Measurements from ENCODE around the gene PPP1R2. TPM values are rescaled to one million over a fixed set of nuclear protein-coding genes. Genes with fewer than 3 reads are reported as not detected.

PPP1R2 gene
- total RNA-seq, 1 donor from 2014 or later: 255 TPM

DNA sequence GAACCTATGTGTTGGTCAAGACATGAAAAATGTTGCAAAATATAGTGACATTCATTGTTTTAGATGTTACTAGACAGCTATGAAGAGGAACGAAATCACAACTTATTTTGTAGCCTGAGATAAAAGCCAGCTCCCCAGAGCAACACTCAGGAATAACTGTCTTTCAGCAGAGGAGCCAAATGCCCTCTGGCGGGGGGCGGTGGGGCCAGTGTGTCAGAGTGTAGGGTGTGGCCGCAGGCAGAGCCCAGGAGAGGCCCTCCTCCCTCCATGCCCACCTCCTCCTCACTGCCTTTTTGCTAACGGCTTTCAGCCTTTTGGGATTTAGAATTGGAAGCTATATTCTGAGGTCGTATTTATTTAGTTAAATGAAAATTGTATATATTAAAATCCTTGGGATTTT is 23.7 kb upstream of the PPP1R2 start:
- no peak for DNase-seq (ENCODE audit: low read depth in 2 of 2)

DNA sequence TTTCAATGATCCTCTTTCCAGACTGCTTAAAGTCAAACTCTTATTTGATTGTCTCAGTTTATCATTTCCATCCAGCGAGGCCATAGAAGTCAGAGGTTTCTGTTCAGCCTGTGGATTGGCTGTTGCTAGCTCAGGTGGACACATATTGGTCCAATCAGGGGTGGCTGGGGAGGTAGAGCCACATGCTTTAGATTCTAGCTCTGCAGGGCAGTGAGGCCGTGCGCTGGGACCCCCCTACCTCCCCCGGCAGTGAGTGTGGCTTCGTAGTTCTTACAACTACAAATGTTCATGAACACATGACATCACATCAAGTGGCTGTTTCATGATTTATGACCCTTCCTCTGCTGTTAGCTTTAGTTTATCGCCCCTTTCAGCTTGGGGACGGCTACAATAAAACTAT is 22.6 kb upstream of the PPP1R2 start:
- no peak for DNase-seq (ENCODE audit: low read depth in 2 of 2)

DNA sequence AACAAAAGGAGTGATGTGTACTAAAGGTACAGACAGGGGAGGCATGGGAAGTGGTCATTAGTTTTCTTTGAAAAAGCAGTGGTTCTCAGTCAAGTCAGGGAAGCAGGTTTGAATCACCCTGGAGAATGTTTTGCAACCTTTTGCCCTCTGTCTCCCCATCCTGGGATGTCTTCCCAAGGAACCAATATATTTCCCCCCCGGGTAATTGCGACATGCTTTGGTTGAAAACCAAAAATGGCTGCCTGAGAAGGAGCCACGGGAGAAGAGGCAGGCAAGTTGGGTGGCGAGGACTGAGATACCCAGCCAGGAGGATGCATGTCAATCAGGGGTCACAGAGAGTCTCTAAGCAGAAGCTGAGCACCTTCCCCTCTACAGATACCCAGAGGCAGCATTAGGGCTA is 20.2 kb upstream of the PPP1R2 start:
- DNase-seq (ENCODE audit: low read depth in 2 of 2): no peak

DNA sequence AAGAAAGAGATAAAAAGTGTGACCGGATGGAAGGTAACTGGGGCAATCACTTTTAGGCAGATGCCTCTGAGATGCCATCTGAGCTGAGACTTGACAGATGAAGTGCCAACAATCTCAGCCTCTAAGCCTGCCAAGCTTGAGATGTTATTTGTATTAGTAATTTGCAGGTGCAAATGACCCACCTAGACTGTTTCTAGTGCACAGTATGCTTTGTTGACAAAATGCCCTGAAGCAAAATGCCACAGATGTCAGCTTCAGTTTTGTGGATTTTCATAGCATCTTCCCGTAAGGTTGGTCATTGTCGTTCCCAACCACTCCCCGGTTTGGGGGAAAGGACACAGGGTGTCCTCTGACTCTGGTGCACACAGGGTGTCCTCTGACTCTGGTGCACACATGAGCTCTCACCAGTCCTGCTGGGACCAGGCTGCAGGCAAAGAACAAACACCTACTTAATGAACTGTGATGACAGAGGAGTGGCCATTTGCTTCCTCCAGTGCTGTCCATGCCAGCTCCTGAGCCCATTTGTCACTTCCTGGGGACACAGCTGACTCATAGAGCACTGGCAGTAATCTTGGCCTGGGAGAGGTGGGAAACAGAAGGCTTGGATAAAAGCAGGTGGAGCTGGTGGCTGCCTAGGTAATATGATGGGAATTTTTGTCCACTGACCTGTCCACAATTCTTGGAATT is 16.7 kb upstream of the PPP1R2 start:
- DNase-seq (ENCODE audit: low read depth in 2 of 2): peak in 1 of 2 donors; percentile 58

DNA sequence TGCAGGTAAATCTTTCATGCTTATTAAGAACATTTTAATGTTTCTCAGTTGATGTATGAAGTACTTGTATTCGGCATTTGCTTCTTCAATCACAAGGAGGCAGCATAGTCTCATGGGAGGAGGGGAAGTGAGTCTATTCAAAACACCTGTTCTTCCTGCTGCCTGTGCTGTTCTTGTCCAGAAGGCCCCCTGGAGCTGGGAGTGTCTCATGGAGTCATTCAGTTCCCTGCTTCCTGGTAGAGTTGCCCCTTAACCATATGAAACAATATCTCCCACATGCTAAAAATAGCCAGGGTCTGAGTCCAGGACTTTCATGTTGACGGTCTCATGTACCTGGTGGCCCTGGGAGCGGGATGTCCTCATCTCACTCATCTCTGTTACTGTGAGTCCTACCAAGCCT is 15.5 kb upstream of the PPP1R2 start:
- DNase-seq (ENCODE audit: low read depth in 2 of 2): peak in 1 of 2 donors; percentile 65

DNA sequence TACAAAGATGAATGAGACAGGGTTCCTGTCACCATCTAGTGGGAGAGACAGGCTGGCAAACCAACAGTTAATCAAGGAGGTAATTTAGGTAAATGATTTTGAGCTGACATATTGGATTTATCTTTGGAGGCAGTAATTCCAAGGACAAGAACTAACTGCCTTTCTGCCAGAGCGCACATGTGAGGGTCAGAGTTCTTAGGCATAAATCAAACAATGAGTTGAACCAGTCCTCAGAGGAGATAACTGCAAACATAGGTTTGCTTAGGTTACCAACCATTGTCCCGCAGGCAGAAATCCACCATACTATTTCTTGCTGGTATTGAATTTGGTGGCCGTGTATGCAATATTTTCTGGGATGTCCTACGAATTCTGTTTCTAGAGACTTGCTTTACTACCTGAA is 14.2 kb upstream of the PPP1R2 start:
- no peak for DNase-seq (ENCODE audit: low read depth in 2 of 2)

DNA sequence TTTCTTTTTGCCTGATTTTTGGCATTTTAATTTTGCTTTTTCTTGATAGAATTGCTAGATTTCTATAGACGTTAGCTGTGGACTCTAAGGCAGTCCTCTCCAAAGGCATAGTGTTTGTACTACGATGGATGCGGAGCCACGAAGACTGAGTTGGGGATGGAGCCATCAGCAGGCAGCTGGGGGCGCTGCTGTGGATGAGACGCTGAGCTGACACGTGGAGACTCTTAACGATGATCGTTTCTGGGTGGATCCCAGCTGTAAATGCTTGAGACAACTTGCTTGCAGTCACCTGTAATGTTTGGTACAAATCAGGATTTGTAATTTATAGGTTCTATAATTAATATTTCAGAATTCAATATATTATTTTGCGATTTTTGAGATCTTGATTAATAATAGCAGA is 13.3 kb upstream of the PPP1R2 start:
- no peak for DNase-seq (ENCODE audit: low read depth in 2 of 2)

DNA sequence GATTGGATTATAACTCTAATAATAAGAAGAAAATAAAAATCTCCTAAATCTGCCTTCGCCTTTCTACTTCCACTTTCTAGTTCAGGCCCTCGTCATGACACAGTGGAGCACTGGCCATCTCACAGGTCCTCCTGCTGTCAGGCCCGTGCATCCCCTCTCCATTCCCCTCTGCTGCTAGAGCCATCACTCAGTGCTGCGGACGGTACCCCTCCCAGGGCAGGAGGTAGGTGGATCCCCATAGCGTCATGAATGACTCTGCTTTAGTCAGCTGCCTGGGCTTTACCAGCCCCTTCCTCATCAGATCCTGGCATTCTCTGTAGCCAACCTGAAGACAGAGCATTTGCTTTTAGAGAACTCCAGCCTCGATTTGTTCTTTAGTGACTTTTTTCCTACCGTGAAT is 12.0 kb upstream of the PPP1R2 start:
- DNase-seq (ENCODE audit: low read depth in 2 of 2): no peak

DNA sequence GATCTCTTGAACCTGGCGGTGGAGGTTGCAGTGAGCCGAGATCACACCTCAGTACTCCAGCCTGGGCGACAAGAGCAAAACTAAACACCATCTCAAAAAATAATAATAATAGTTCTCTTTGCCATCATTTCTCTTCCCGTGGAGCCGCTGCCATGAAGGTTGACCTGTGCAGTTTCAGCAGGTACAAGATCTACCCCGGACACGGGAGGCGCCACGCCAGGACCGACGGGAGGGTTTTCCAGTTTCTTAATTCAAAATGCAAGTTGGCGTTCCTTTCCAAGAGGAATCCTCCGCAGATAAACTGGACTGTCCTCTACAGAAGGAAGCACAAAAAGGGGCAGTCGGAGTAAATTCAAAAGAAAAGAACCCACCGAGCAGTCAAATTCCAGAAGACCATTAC is 11.3 kb upstream of the PPP1R2 start:
- no peak for DNase-seq (ENCODE audit: low read depth in 2 of 2)

DNA sequence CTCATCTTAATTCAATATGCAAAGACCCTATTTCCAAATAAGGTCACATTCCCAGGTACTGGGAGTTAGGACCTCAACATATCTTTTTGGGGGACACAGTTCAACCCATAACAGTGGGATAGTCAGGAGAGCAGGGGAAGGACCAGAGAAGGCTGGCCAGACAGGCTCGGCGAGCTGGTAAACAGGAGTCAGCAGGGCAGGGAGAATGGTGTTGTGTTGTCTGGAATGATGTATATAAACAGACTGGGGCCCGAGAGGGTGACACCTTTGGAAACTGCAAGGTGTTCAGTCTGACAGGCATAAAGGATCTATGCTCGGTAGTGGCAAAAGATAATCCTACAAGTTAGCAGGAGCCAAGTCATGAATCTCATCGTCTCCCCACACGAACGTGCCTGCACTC is 10.1 kb upstream of the PPP1R2 start:
- DNase-seq (ENCODE audit: low read depth in 2 of 2): no peak

DNA sequence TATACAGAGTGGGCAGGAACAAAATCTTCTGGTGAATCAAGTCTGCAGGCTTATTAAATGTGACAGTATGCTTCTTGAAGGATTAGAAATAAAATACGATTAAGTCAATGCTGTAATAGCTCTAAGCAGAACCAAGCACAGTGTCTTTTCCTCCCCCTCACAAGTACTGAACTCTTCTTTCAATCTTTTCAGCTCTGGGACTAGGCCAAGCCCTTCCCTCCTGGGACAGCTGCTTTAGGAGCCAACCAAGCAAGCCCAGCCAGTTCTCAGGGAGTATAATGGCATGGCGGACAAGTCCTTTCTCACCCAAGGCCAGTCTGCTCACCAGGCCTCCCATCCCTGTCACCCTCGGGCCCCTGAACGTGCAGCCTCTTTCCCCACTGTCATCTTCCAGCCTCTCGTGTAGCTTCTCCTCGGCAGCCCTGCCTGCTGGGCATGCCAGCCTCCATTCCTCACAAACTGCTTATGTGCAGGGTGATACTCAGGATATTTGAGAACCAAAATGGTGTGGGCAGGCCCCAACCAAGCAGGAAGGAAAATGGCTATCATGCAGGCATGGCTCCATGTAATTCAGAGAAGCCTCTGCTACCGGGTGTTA is 8.4 kb upstream of the PPP1R2 start:
- no peak for DNase-seq (ENCODE audit: low read depth in 2 of 2)

DNA sequence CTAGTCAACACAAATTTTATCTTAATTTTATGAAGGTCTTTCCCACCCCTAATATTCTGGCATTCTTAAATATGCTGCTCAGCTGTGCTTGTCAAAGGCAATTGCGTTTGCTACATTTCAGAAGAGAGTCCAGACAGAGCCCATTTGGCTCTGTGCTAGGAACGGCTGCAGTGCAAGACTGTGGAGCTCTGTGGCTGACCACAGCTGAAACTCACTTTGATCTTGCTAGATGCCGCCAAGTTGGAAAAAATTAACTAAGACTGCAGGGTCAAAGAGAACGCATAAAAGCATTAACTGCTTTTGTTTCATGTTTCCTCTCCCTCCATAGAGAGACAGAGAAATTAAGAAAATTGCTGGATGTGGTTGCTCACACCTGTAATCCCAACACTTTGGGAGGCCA is 7.6 kb upstream of the PPP1R2 start:
- no peak for DNase-seq (ENCODE audit: low read depth in 2 of 2)

DNA sequence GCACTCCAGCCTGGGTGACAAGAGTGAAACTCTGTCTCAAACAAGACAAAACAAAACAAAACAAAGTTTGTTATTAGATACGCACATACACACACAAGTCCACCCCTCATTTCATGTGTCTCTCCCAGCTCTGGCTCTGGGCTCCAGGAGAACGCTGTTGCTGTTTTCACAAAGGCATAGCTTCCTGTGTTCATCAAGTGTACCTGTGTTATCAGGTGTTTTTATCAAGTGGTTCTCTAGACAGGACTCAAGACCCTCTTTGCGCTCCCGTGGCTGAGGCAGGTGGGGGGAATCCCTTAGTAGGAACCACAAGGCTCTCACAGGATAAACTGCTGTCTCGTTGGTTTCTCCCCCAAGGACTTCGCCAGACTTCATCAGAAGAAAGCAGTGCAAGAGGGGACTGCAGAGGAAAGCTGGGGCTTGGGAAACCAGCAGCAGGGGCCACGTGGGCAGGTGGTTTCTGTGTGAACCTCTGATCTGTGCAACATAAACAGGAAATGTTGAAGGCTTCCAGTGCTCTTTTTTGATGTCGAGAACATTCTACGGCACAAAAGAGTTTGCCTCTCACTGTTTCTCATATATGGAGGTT is 6.9 kb upstream of the PPP1R2 start:
- DNase-seq (ENCODE audit: low read depth in 2 of 2): peak in 1 of 2 donors; percentile 81

DNA sequence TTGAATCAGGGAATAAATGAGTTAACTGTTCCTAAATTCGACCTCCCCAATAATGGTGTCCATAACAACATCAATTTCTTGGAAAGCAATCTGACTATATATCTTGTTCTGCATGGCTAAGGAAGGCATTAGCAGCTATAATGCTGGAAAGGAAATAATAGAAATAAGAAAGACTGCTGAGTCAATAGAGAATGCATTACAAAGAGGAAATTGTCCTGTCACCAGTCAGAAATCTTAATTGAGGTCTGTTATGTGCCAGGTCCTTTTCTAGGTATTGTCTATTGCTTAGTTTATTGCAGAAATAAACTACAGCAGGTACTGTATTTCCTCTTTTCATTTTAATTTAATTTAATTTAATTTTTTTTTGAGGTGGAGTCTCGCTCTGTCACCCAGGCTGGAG is 5.9 kb upstream of the PPP1R2 start:
- peak in 1 of 2 donors; percentile 57 for DNase-seq (ENCODE audit: low read depth in 2 of 2)

DNA sequence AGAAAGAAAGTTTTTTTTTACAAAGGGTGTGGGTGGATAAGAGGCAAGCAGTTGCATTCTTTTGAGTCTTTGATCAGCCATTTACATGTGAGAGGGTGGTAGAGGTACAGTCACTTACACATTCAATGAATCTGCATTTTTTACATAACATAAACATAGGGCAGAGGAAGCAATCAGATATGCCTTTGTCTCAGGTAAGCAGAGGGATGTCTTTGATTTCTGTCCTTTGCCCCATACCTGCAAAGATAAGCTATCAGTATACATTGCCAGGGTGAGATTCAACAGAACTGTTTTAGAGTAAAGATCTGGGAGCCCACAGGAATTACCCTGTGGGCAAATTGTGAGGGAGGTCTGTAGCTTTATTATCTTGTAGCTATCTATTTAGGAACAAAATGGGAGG is 5.4 kb upstream of the PPP1R2 start:
- DNase-seq (ENCODE audit: low read depth in 2 of 2): no peak

DNA sequence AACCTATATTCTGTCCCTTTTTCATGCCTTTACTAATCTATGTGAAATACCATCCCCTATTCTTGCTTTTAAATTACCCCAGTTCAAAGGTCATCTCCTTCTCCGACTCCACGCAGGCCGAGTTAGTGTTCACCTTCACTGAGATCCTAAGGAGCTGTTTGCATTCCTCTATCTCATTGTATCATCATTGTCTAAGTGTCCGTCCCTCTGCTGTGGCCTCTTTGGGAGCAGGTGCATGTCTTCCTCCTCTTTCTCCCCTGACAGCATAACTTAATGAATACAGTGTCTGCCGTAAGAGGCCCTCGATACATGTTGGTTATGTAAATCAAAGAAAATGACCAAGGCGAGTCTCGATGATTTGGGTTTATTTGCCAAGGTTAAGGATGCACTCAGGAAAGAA is 4.9 kb upstream of the PPP1R2 start:
- DNase-seq (ENCODE audit: low read depth in 2 of 2): no peak

DNA sequence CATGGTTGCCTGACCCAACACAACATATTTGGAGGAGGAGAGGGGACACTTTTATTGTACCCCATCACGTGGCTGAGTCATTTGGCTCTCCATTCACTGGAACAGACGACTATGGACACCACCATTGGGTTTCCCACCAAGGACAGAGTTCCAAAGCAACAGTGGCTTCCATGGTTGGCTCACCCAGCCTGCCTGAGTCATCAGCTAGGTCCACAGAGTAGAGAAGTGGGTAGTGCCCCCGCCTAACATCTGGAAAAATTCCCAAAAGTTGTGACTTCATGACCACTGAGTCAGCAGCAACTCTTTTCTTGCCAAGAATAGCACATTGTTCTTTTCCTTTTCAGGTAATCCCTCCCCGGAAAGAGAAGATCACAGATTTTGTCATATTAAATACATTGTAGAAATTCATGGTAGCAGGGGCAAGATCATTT is 3.0 kb upstream of the PPP1R2 start:
- DNase-seq (ENCODE audit: low read depth in 2 of 2): peak; percentile 86 to 90

DNA sequence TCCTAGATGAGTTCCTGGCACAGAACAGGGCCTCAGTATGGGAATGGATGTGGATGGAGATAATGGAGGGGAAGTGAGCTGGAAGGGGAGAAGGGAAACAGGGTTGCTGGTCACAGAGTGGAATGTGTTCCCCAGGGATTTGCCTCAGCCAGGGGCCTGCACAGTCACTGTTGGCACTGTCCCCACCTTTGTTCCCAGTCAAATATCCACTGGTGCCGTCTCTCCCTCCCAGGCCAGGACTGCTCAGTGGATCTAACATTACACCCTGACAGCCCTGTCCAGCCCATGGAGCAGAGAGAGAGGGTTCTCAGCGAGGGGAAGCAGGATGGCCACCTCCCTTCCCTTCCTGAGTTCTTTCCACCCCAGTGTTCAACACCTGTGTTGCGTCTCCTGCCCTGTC is 1.5 kb upstream of the PPP1R2 start:
- peak; percentile 89 to 94 for DNase-seq (ENCODE audit: low read depth in 2 of 2)

DNA sequence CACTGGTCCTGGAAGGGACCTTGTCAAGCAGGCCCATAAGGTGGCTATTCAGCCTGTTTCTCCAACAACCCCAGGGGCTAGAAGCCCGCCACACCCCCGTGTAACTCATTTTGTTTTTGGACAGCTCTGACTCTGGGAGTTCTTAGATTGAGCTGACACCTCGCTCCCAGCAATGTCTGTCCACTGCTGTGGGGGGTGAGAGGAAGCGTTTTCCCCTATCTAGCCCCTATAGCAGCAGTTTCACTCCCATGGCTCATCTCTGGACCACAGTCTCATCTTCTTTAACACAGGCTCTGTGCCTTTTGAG is 1.1 kb upstream of the PPP1R2 start:
- DNase-seq (ENCODE audit: low read depth in 2 of 2): no peak

DNA sequence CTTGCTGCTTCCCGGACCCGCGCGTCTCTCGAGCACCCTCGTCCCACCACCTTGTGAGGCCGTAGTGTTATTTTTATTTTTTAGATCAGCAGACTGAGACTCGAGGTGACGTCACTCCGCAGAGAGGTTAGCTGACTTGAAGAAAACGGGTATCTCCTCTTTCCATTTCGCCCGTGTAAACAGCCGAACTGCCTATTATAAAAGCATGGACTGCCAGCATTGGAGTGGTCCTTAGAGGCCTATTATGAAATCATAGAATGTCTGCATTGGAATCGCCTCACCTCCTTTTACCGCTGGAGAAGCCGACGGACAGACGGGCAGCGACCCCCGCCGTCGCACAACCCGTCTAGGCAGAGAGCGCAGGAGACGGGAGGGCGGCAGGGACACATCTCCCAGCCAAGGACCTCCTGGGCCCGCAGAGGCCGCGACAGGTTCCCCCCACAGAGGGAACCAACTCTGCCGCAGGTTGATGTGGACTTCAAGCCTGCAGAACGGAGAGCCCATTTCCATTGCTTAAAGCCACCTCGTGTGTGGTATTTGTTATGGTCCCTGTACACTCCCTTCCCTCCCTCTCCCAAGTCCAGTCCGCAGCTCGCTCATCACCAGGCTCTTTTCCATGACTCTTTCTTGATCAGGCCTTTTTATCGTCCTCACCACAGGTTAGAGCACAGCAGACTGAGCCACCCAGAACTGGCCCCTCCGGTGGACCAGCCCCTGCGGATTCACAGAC is 540 bp upstream of the PPP1R2 start:
- DNase-seq (ENCODE audit: low read depth in 2 of 2): peak; percentile 45 to 62

DNA sequence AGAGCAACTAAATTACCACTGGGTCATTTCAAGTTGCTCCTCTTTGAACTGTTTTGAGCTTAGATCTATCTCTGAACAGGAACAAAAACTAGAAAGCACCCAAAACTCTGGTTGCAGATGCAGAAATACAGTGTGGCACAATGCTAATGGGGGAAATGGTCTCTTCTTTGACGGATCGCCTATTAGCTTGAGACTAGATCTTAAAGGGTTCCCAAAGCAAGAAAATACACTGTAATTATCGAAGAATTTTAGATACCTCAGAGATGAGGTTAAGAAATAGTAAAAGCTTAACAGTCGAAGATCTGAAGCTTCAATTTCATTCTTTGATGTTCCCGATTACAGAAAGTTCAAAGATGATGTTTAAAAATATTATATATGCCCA is 818 bp downstream of the PPP1R2 start:
- no peak for DNase-seq (ENCODE audit: low read depth in 2 of 2)

DNA sequence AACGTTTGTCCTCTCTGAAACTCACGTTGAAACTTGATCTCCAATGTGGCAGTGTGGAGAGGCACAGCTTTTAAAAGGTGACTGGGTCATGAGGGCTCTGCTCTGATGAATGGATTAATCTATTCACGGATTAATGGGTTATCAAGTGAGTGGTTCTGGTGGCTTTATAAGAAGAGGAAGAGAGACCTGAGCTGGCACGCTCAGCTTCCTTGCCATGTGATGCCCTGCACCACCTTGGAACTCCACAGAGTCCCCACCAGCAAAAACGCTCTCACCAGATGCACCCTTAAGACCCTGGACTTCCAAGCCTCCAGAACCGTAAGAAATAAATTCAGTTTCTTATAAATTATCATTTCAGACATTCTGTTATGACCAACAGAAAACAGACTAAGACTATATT is 2.6 kb downstream of the PPP1R2 start:
- no peak for DNase-seq (ENCODE audit: low read depth in 2 of 2)

DNA sequence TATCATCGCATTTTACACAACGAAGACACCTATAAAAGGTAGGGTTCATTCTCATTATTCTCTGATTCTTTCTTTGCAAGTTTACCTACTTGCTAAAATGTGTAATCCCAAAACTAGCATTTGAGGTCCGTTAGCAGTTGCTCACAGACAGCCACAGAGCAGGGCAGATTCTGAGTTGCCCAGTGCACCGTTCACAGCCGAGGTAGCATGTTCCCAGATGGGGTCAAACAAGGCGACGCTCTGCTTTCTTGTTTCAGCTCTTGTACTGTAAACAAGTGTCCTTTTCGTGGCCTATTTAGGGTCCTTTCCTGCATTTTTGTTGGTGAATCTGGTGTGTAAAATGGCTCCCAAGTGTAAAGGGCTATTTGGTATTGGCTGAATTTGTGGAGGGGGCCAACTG is 3.1 kb downstream of the PPP1R2 start:
- DNase-seq (ENCODE audit: low read depth in 2 of 2): no peak

Data from dermis microvascular lymphatic vessel endothelial cell (primary cell).